GM23338 (cell line): ENCODE results near the gene APEX1. TPM values are rescaled to one million over a fixed set of nuclear protein-coding genes. Genes with fewer than 3 reads are reported as not detected.

Experiments used
- ATAC-seq: fragments of 200-7000 bp; cut with Tn5 transposase; 3 replicates; pipeline ENCODE4 v1.9.1; 2020
- DNase-seq: peaks from one replicate; pipeline ENCODE4 v3.0.0-alpha.2; 2015; ENCODE audit warnings: low spot score
- H2AFZ ChIP-seq: fragments of 200-600 bp; sonication (generic); 2 replicates; pipeline ENCODE4 v1.8.0; 2016; ENCODE audit warnings: antibody characterized with exemption, mild to moderate bottlenecking, moderate library complexity
- H3F3A ChIP-seq: fragments of 200-600 bp; sonication (generic); replicated peaks from 2 replicates; pipeline ENCODE4 v1.8.0; 2017; ENCODE audit warnings: antibody characterized with exemption, mixed run types, low read depth
- H3K27ac ChIP-seq: fragments of 200-600 bp; sonication (generic); 2 replicates; pipeline ENCODE4 v1.6.1; 2016; ENCODE audit warnings: low read depth
- H3K27me3 ChIP-seq: fragments of 200-600 bp; sonication (generic); 2 replicates; pipeline ENCODE4 v1.8.0; 2016; ENCODE audit warnings: mild to moderate bottlenecking, mixed run types, moderate library complexity; ENCODE audit not compliant: insufficient read depth
- H3K36me3 ChIP-seq: fragments of 200-600 bp; sonication (generic); 2 replicates; pipeline ENCODE4 v1.8.0; 2016; ENCODE audit warnings: mild to moderate bottlenecking; ENCODE audit not compliant: insufficient read depth
- H3K4me1 ChIP-seq: fragments of 200-600 bp; sonication (generic); 2 replicates; pipeline ENCODE4 v1.8.0; 2016; ENCODE audit warnings: mild to moderate bottlenecking, moderate library complexity; ENCODE audit not compliant: insufficient read depth
- H3K4me2 ChIP-seq: fragments of 200-600 bp; sonication (generic); 2 replicates; pipeline ENCODE4 v1.7.1; 2017; ENCODE audit warnings: mixed run types
- H3K4me3 ChIP-seq: fragments of 200-600 bp; sonication (generic); 2 replicates; pipeline ENCODE4 v1.6.1; 2016; ENCODE audit warnings: mixed run types
- H3K79me2 ChIP-seq: fragments of 200-600 bp; sonication (generic); replicated peaks from 2 replicates; pipeline ENCODE4 v1.8.0; 2017; ENCODE audit warnings: mild to moderate bottlenecking; ENCODE audit not compliant: insufficient read depth
- H3K9me2 ChIP-seq: fragments of 200-600 bp; sonication (generic); 2 replicates; pipeline ENCODE4 v1.8.0; 2017; ENCODE audit not compliant: insufficient read depth
- H4K20me1 ChIP-seq: fragments of 200-600 bp; sonication (generic); replicated peaks from 2 replicates; pipeline ENCODE4 v1.8.0; 2017; ENCODE audit warnings: mild to moderate bottlenecking; ENCODE audit not compliant: insufficient read depth
- H3K27ac Mint-ChIP-seq: 2 replicates; pipeline ENCODE4 v1.8.0; 2020; ENCODE audit warnings: inconsistent platforms, mild to moderate bottlenecking, moderate library complexity, mixed read lengths
- H3K27me3 Mint-ChIP-seq: 3 replicates; pipeline ENCODE4 v1.8.0; 2022; ENCODE audit warnings: low read depth, mild to moderate bottlenecking, moderate library complexity, mixed read lengths, inconsistent platforms; ENCODE audit not compliant: insufficient read depth, poor library complexity
- H3K36me3 Mint-ChIP-seq: 3 replicates; pipeline ENCODE4 v1.8.0; 2021; ENCODE audit warnings: low read depth, mild to moderate bottlenecking, inconsistent platforms, moderate library complexity, mixed read lengths
- H3K4me1 Mint-ChIP-seq: 3 replicates; pipeline ENCODE4 v1.8.0; 2020; ENCODE audit warnings: mild to moderate bottlenecking, inconsistent platforms, mixed read lengths
- H3K4me3 Mint-ChIP-seq: 3 replicates; pipeline ENCODE4 v1.8.0; 2021; ENCODE audit warnings: moderate library complexity, mild to moderate bottlenecking, inconsistent platforms, mixed read lengths
- H3K9me3 Mint-ChIP-seq: 3 replicates; pipeline ENCODE4 v1.8.0; 2020; ENCODE audit warnings: moderate library complexity, mild to moderate bottlenecking, inconsistent platforms, mixed read lengths
- CREB1 ChIP-seq: fragments of 250-450 bp; sonication (Bioruptor Pico); IDR thresholded peaks from 2 replicates; pipeline ENCODE4 v1.5.0; 2020; ENCODE audit warnings: low read depth, mild to moderate bottlenecking, moderate library complexity
- JUNB ChIP-seq: IDR thresholded peaks from one replicate; pipeline ENCODE4 v1.6.1; 2016; ENCODE audit warnings: antibody characterized with exemption; ENCODE audit not compliant: unreplicated experiment
- NANOG ChIP-seq: IDR thresholded peaks from 2 replicates; pipeline ENCODE4 v1.6.1; 2016; ENCODE audit warnings: antibody characterized with exemption, borderline replicate concordance
- POLR2AphosphoS5 ChIP-seq: IDR thresholded peaks from 2 replicates; pipeline ENCODE4 v1.6.1; 2016; ENCODE audit warnings: antibody characterized with exemption, low read depth
- STAT1 ChIP-seq: IDR thresholded peaks from one replicate; pipeline ENCODE4 v1.6.1; 2016; ENCODE audit warnings: antibody characterized with exemption; ENCODE audit not compliant: unreplicated experiment
- ZNF114 ChIP-seq: fragments of 250-450 bp; sonication (Bioruptor Pico); IDR thresholded peaks from 2 replicates; pipeline ENCODE4 v1.5.0; 2020; ENCODE audit warnings: mild to moderate bottlenecking, moderate library complexity
- ZNF331 ChIP-seq: fragments of 250-450 bp; sonication (Bioruptor Pico); IDR thresholded peaks from 2 replicates; pipeline ENCODE4 v1.5.0; 2020; ENCODE audit warnings: low read depth, mild to moderate bottlenecking, moderate library complexity
- polyA plus RNA-seq: library from polyadenylated mRNA; unstranded; fragments of >200 nt; fragmentation: Nextera tagmentation; extraction: Ambion mirVana; gene quantifications from 2 replicates; pipeline ENCODE4 v1.2.1, GENCODE V29; 2016
- total RNA-seq: library from RNA; depleted of rRNA; stranded (reverse); fragments of >200 nt; shearing (Covaris generic); gene quantifications from 2 replicates; pipeline ENCODE4 v1.2.3, GENCODE V29; 2014
- TF ChIP-seq, protein P1 (sequence below): IDR thresholded peaks from one replicate; pipeline ENCODE4 v1.6.1; 2018; ENCODE audit warnings: antibody characterized with exemption; ENCODE audit not compliant: unreplicated experiment
- TF ChIP-seq, protein P2 (sequence below), 2 experiments: fragments of 200-600 bp in 1 of 2; sonication (generic) in 1 of 2; conservative IDR thresholded peaks; 2 replicates each; pipeline versions ENCODE4 v1.5.1 to v1.6.1; 2016 to 2017; ENCODE audit warnings: antibody characterized with exemption in 2 of 2, low read depth in 2 of 2, mild to moderate bottlenecking in 2 of 2, moderate library complexity in 1 of 2
- TF ChIP-seq, protein P3 (sequence below): IDR thresholded peaks from 2 replicates; pipeline ENCODE4 v1.6.1; 2016; ENCODE audit warnings: antibody characterized with exemption
- TF ChIP-seq, protein P4 (sequence below): fragments of 250-450 bp; sonication (Bioruptor Pico); IDR thresholded peaks from 2 replicates; pipeline ENCODE4 v1.5.0; 2020; ENCODE audit warnings: mild to moderate bottlenecking, moderate library complexity

APEX1 gene
- total and polyA plus RNA-seq, 2 experiments from 2014 or later, result 247 to 279 TPM

DNA sequence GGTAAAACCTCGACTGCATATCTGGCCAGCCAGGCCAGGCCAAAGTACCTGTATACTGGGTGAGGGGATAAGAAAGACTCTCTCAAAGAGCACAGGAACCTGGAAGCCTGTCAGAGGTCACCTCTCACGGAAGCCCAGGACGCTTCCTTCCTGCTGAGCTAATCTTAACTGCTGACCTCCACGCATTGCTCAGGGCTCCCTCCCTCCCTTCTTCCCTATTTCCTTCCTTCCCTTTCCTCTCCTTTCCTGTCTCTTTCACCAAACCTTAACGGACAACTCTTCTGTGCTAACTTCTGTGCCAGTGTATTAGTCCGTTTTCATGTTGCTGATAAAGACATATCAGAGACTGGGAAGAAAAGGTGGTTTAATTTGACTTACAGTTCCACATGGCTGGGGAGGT is 35.5 kb downstream of the APEX1 start:
- no peak overlapping the region; the same call in 1 of the 2 replicates for H3K27ac Mint-ChIP-seq
- Histone ChIP-seq H3K27me3 (no peaks in the 10 kb centered on the region), H3K4me3 (no peak overlapping the region), H4K20me1 (no peaks in the 10 kb centered on the region), H3F3A (peaks cover 9% of the 10 kb centered on the region; the same call in 1 of the 2 replicates), H3K4me1 (peaks cover 28% of the 10 kb centered on the region), H3K79me2 (no peaks in the 10 kb centered on the region), H2AFZ (peak overlapping the region; percentile 93), H3K4me2 (no peak overlapping the region), H3K9me2 (no peaks in the 10 kb centered on the region), H3K36me3 (0 out of 2 replicates have a peak, but pooled peaks cover 2% of the 10 kb centered on the region), H3K27ac (no peak overlapping the region)
- TF ChIP-seq, protein P1, sequence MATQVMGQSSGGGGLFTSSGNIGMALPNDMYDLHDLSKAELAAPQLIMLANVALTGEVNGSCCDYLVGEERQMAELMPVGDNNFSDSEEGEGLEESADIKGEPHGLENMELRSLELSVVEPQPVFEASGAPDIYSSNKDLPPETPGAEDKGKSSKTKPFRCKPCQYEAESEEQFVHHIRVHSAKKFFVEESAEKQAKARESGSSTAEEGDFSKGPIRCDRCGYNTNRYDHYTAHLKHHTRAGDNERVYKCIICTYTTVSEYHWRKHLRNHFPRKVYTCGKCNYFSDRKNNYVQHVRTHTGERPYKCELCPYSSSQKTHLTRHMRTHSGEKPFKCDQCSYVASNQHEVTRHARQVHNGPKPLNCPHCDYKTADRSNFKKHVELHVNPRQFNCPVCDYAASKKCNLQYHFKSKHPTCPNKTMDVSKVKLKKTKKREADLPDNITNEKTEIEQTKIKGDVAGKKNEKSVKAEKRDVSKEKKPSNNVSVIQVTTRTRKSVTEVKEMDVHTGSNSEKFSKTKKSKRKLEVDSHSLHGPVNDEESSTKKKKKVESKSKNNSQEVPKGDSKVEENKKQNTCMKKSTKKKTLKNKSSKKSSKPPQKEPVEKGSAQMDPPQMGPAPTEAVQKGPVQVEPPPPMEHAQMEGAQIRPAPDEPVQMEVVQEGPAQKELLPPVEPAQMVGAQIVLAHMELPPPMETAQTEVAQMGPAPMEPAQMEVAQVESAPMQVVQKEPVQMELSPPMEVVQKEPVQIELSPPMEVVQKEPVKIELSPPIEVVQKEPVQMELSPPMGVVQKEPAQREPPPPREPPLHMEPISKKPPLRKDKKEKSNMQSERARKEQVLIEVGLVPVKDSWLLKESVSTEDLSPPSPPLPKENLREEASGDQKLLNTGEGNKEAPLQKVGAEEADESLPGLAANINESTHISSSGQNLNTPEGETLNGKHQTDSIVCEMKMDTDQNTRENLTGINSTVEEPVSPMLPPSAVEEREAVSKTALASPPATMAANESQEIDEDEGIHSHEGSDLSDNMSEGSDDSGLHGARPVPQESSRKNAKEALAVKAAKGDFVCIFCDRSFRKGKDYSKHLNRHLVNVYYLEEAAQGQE, result no peak
- TF ChIP-seq CREB1 (CRISPR knock-in tag), result no peak
- TF ChIP-seq ZNF114, result no peak
- TF ChIP-seq, protein P2, sequence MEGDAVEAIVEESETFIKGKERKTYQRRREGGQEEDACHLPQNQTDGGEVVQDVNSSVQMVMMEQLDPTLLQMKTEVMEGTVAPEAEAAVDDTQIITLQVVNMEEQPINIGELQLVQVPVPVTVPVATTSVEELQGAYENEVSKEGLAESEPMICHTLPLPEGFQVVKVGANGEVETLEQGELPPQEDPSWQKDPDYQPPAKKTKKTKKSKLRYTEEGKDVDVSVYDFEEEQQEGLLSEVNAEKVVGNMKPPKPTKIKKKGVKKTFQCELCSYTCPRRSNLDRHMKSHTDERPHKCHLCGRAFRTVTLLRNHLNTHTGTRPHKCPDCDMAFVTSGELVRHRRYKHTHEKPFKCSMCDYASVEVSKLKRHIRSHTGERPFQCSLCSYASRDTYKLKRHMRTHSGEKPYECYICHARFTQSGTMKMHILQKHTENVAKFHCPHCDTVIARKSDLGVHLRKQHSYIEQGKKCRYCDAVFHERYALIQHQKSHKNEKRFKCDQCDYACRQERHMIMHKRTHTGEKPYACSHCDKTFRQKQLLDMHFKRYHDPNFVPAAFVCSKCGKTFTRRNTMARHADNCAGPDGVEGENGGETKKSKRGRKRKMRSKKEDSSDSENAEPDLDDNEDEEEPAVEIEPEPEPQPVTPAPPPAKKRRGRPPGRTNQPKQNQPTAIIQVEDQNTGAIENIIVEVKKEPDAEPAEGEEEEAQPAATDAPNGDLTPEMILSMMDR (conservative IDR thresholded peaks at IDR 0.05; ENCODE audit: low read depth in 2 of 2), result no peak
- TF ChIP-seq, protein P3, sequence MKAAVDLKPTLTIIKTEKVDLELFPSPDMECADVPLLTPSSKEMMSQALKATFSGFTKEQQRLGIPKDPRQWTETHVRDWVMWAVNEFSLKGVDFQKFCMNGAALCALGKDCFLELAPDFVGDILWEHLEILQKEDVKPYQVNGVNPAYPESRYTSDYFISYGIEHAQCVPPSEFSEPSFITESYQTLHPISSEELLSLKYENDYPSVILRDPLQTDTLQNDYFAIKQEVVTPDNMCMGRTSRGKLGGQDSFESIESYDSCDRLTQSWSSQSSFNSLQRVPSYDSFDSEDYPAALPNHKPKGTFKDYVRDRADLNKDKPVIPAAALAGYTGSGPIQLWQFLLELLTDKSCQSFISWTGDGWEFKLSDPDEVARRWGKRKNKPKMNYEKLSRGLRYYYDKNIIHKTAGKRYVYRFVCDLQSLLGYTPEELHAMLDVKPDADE, result no peak
- no peak for TF ChIP-seq POLR2AphosphoS5
- TF ChIP-seq JUNB, result no peak
- TF ChIP-seq, protein P4, sequence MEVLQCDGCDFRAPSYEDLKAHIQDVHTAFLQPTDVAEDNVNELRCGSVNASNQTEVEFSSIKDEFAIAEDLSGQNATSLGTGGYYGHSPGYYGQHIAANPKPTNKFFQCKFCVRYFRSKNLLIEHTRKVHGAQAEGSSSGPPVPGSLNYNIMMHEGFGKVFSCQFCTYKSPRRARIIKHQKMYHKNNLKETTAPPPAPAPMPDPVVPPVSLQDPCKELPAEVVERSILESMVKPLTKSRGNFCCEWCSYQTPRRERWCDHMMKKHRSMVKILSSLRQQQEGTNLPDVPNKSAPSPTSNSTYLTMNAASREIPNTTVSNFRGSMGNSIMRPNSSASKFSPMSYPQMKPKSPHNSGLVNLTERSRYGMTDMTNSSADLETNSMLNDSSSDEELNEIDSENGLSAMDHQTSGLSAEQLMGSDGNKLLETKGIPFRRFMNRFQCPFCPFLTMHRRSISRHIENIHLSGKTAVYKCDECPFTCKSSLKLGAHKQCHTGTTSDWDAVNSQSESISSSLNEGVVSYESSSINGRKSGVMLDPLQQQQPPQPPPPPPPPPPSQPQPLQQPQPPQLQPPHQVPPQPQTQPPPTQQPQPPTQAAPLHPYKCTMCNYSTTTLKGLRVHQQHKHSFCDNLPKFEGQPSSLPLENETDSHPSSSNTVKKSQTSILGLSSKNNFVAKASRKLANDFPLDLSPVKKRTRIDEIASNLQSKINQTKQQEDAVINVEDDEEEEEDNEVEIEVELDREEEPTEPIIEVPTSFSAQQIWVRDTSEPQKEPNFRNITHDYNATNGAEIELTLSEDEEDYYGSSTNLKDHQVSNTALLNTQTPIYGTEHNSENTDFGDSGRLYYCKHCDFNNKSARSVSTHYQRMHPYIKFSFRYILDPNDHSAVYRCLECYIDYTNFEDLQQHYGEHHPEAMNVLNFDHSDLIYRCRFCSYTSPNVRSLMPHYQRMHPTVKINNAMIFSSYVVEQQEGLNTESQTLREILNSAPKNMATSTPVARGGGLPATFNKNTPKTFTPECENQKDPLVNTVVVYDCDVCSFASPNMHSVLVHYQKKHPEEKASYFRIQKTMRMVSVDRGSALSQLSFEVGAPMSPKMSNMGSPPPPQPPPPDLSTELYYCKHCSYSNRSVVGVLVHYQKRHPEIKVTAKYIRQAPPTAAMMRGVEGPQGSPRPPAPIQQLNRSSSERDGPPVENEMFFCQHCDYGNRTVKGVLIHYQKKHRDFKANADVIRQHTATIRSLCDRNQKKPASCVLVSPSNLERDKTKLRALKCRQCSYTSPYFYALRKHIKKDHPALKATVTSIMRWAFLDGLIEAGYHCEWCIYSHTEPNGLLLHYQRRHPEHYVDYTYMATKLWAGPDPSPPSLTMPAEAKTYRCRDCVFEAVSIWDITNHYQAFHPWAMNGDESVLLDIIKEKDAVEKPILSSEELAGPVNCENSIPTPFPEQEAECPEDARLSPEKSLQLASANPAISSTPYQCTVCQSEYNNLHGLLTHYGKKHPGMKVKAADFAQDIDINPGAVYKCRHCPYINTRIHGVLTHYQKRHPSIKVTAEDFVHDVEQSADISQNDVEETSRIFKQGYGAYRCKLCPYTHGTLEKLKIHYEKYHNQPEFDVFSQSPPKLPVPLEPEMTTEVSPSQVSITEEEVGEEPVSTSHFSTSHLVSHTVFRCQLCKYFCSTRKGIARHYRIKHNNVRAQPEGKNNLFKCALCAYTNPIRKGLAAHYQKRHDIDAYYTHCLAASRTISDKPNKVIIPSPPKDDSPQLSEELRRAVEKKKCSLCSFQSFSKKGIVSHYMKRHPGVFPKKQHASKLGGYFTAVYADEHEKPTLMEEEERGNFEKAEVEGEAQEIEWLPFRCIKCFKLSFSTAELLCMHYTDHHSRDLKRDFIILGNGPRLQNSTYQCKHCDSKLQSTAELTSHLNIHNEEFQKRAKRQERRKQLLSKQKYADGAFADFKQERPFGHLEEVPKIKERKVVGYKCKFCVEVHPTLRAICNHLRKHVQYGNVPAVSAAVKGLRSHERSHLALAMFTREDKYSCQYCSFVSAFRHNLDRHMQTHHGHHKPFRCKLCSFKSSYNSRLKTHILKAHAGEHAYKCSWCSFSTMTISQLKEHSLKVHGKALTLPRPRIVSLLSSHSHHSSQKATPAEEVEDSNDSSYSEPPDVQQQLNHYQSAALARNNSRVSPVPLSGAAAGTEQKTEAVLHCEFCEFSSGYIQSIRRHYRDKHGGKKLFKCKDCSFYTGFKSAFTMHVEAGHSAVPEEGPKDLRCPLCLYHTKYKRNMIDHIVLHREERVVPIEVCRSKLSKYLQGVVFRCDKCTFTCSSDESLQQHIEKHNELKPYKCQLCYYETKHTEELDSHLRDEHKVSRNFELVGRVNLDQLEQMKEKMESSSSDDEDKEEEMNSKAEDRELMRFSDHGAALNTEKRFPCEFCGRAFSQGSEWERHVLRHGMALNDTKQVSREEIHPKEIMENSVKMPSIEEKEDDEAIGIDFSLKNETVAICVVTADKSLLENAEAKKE (CRISPR knock-in tag), result no peak
- no peak for TF ChIP-seq STAT1
- no peak for TF ChIP-seq ZNF331 (CRISPR knock-in tag)
- no peak for TF ChIP-seq NANOG
- no peaks in the 10 kb centered on the region for H3K36me3 Mint-ChIP-seq
- peaks cover 53% of the 10 kb centered on the region for H3K4me1 Mint-ChIP-seq
- ATAC-seq (no peak), DNase-seq (peak; percentile 10)
- no peaks in the 10 kb centered on the region for H3K9me3 Mint-ChIP-seq
- H3K27me3 Mint-ChIP-seq, result peaks cover 4% of the 10 kb centered on the region
- H3K4me3 Mint-ChIP-seq, result no peak overlapping the region
